Measurements from ENCODE around the gene GGN. TPM values are rescaled to one million over a fixed set of nuclear protein-coding genes. Genes with fewer than 3 reads are reported as not detected.

GGN gene
- total RNA-seq, 4 donors from 2014 or later, result not detected

GRCh38 chr19:38359242-38360021, 28.4 kb downstream of the GGN start:
- Histone ChIP-seq H3K9me3 (no peaks in the 10 kb centered on the region), H3K27me3 (peaks cover 0 to 74% of the 10 kb centered on the region in 2 donors), H3K4me3 (no peak overlapping the region), H3K27ac (no peak overlapping the region), H3K4me1 (peaks cover 0 to 22% (median 13%) of the 10 kb centered on the region in 4 donors), H3K36me3 (no peaks in the 10 kb centered on the region)
- no peak for DNase-seq (ENCODE audit: low spot score in 2 of 2)
- WGBS, 2 donors, result 41 to 55% methylated on average over 17 to 18 of the region's 18 CpGs
- no peak for TF ChIP-seq POLR2A (IDR thresholded peaks at IDR 0.05)
- no peak for TF ChIP-seq EP300 (IDR thresholded peaks at IDR 0.05)
- TF ChIP-seq, protein P1, sequence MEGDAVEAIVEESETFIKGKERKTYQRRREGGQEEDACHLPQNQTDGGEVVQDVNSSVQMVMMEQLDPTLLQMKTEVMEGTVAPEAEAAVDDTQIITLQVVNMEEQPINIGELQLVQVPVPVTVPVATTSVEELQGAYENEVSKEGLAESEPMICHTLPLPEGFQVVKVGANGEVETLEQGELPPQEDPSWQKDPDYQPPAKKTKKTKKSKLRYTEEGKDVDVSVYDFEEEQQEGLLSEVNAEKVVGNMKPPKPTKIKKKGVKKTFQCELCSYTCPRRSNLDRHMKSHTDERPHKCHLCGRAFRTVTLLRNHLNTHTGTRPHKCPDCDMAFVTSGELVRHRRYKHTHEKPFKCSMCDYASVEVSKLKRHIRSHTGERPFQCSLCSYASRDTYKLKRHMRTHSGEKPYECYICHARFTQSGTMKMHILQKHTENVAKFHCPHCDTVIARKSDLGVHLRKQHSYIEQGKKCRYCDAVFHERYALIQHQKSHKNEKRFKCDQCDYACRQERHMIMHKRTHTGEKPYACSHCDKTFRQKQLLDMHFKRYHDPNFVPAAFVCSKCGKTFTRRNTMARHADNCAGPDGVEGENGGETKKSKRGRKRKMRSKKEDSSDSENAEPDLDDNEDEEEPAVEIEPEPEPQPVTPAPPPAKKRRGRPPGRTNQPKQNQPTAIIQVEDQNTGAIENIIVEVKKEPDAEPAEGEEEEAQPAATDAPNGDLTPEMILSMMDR (IDR thresholded peaks at IDR 0.05), result no peak

DNA sequence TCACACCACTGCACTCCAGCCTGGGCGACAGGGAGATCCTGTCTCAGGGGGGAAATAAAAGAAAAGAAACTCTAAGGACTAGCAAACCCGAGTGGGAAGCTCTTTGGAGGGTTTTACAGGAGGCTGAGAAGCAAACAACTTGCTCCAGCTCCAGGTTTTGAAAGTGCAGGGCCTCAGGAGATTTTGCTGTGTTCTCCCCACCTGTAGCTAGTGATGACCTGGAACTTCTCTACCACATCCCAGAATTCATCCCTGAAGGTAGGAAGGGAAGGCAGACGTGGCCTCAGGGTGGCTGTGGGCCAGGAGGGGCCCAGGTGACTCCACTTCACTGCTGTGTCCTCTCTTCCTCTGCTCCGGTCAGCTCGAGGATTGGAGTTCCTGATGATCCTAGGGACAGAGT, 29.8 kb downstream of the GGN start:
- Histone ChIP-seq H3K36me3 (no peaks in the 10 kb centered on the region), H3K9me3 (no peaks in the 10 kb centered on the region), H3K4me1 (peaks cover 0 to 21% (median 12%) of the 10 kb centered on the region in 4 donors), H3K27ac (no peak overlapping the region), H3K4me3 (no peak overlapping the region), H3K27me3 (peaks cover 0 to 68% of the 10 kb centered on the region in 2 donors)
- TF ChIP-seq, protein P1 (IDR thresholded peaks at IDR 0.05), result no peak
- TF ChIP-seq POLR2A (IDR thresholded peaks at IDR 0.05) (no peak), EP300 (IDR thresholded peaks at IDR 0.05) (no peak)
- DNase-seq (ENCODE audit: low spot score in 2 of 2), result no peak
- WGBS, 2 donors, result 29 to 40% methylated on average over 5 of the region's 5 CpGs

- H3K36me3 ChIP-seq, result no peaks in the 10 kb centered on the region
- H3K27me3 ChIP-seq, result peaks cover 0 to 54% of the 10 kb centered on the region in 2 donors
- TF ChIP-seq POLR2A (IDR thresholded peaks at IDR 0.05) (no peak), EP300 (IDR thresholded peaks at IDR 0.05) (no peak)
- TF ChIP-seq, protein P1 (IDR thresholded peaks at IDR 0.05), result no peak
- peaks cover 0 to under 1% (median 0%) of the 10 kb centered on the region in 4 donors for H3K4me1 ChIP-seq
- no peak for DNase-seq (ENCODE audit: low spot score in 2 of 2)
- no peak overlapping the region for H3K27ac ChIP-seq
- H3K9me3 ChIP-seq, result no peaks in the 10 kb centered on the region
- H3K4me3 ChIP-seq, result no peak overlapping the region
- 78 to 79% methylated on average over 16 of the region's 16 CpGs for WGBS, 2 donors
Measured at GRCh38 chr19:38355728-38356725, 31.8 kb downstream of the GGN start.

- WGBS, 2 donors, result 63 to 70% methylated on average over 8 of the region's 8 CpGs
- DNase-seq (ENCODE audit: low spot score in 2 of 2), result no peak
- Histone ChIP-seq H3K36me3 (no peaks in the 10 kb centered on the region), H3K9me3 (no peaks in the 10 kb centered on the region), H3K27me3 (peaks cover 0 to 29% of the 10 kb centered on the region in 2 donors), H3K4me1 (no peaks in the 10 kb centered on the region), H3K4me3 (no peak overlapping the region), H3K27ac (no peak overlapping the region)
- TF ChIP-seq, protein P1 (IDR thresholded peaks at IDR 0.05), result no peak
Measured at GRCh38 chr19:38352611-38353010, 35.2 kb downstream of the GGN start.

All from tibial nerve (tissue), 4 donors.